ELR (cell line): Measurements from ENCODE around the gene STK4.

Experiments used
- DNase-seq: peaks from one replicate; pipeline ENCODE4 v3.0.0-alpha.2; 2015; ENCODE audit warnings: low read depth

The STK4 gene

DNA sequence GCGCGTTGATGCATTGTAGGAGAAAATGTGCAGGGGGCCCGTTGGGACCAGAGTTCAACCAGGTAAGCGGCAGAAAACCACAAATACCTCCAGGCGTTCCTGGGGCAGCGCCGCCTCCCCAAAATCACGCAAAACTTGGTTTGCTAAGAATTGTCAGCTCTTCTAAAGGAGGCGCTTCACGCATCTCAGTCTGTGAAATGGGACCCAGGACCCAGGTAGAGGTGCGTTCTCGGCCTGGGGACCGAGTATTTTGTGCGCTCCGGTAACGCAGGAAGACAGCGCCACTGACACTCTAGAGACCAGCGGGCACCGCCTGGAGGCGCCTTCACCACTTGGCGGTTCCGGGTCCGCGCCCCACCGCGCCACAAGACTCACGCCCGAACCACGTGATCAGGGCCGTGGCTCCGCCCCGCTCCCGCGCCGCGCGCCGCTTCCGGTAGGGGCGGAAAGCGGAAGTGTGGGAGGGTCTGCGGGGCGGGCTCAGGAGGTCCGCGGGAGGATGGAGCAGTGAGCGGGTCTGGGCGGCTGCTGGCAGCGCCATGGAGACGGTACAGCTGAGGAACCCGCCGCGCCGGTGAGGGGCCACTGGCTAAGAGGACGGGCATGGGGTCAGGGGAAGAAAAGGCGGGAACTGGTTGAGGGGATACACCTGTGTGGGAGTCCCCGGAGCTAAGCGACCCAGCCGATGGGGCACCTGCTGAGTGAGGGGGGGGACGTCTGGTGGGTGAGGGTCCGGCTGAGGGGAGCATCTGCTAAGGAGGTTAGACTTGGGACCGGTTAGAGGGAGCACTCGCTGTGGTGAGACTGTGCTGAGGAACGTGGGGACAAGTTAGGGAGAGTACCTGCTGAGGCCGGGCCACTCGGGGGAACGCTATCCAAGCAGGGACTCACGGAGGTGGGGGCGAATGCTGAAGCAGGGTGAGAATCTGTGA, at the start of gene STK4:
Gene STK4 (plus strand): TSS at position 483 of the 932 bp plus-strand sequence. CDS start 57 bp downstream, at position 540.
- DNase-seq, result peak; percentile 97

DNA sequence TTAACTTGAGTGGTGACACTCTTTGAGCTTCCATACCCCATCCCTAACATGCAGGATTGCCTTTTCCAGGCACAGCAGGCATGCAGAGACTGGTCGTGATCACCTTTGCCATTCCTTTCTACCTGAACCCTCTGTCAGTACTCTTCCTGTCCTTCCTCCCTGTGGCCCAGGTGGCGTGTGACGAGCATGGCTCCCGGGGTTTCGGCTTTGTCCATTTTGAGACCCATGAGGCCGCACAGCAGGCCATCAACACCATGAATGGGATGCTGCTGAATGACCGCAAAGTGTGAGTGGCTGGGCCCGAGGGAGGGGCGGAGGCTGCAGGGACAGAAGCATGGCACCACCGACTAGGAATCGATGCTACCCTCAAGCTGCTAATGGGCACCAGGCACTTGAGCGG, 49.7 kb upstream of the STK4 start:
- no peak for DNase-seq

DNA sequence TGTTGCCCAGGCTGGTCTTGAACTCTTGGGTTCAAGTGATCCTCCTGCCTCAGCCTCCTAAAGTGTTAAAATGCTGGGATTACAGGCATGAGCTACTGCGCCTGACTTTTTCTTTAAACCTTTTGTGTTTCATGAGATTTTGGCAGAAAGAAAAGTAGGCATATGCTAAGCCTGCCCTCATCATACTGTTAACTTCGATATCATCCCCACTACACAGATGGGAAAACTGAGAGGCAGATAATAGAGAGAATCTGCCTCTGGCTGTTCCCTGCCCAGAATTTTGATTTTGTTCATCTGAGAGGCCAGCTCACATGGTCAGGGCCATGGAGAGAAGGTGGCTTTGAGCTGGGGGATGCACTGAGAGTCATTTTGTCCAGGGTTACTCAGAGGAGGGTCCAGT, 48.9 kb upstream of the STK4 start:
- DNase-seq, result no peak

DNA sequence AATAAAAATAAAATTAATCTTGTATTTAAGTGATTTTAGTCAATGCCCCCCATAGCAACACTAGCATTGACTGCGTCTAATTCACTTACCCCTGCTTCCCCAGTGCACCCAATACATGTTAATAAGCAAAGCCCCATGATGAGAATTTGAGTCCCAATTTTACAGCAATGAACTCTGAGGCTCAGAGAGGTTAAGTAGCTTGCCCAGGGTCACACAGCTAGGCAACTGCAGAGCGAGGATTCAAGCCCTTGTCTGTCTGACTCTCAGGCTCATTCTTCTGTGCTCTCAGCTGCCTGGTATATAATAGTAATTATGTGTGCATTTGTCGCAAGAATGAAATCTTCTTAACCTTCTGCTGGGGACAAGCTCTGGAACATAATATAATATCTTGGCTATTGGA, 48.0 kb upstream of the STK4 start:
- DNase-seq, result no peak

DNA sequence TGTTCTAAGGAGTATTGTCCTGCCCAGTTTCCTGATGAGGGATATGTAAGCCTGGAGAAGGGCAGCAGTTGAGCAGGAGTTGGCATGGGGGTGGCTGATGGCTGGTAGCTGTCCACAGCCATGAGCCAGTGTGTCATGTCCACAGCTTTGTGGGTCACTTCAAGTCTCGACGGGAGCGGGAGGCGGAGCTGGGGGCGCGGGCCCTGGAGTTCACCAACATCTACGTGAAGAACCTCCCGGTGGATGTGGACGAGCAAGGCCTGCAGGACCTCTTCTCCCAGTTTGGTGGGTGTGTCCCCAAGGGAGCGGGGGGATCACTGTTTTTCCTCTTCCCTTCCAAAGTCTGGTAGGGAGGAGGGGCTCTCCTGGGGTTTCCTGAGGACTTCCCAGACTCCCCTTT, 47.6 kb upstream of the STK4 start:
- DNase-seq, result no peak

DNA sequence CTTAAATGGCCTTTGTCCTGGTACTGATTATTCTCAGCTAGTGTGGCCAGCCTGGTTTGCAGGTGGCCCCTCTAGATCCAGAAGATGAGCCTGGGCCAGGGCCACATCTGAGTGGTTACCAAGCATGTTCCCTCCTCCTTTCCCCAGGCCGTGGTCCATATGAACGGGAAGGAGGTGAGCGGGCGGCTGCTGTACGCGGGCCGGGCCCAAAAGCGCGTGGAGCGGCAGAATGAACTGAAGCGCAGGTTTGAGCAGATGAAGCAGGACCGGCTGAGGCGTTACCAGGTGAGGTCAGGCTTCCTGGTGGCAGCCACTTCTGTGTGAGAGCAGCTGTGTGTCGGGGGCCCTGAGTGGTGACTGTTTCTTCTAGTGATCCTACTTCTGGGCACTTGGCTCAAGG, 44.9 kb upstream of the STK4 start:
- DNase-seq, result no peak

DNA sequence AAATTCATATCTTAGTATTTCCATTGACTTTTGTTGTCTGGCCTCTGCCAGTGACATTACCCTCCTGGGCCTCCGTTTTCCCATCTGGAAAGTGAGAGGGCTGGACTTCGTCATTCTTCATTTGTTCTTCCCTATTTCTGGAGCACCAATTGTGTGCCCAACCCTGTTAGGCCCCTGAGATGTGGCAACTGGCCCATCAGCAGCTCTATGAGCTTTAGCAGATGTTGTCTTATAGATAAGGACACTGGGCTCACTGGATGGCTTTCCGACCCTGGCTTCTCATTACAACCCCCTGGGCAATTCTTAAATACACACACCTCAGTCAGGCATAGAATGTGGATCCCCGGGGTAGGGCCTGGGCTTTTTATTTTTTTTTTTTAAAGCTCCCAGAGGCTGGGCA, 41.8 kb upstream of the STK4 start:
- DNase-seq, result no peak

DNA sequence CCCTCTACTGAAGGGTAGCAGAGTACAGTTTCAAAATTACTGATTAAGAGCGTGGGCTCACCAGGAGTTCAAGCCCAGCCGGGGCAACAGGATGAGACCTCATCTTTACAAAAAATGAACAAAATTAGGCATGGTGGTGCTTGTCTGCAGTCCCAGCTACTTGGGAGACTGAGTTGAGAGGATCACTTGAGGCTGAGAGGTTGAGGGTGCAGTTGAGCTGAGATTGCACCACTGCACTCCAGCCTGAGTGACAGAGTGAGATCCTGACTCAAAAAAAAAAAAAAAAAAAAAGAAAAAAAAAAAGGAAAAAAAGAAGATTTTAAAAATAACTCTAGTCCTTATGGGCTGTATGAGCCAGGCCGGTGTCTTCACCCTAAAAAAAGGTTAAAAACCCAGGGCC, 37.7 kb upstream of the STK4 start:
- no peak for DNase-seq

DNA sequence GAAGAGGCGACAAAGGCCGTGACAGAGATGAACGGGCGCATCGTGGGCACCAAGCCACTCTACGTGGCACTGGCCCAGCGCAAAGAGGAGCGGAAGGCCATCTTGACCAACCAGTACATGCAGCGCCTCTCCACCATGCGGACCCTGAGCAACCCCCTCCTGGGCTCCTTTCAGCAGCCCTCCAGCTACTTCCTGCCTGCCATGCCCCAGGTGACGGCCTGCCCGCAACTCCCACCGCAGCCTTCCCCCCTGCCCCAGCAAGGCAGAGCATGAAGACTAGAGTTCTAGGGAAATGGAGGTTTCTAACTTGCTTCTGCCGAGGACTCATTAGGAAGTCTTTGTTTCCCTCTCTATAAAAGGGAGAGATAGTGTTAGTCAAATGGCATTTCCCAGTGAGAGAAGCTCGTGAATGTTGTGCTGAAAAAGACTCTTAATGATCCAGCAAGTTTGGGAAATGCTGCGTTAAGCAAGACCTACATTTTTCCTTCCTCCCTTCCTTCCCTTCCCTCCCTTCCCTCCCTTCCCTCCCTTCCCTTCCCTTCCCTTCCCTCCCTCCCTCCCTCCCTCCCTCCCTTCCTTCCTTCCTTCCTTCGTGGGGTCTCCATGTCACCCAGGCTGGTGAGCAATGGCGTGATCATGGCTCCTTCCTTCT, 35.7 kb upstream of the STK4 start:
- no peak for DNase-seq

DNA sequence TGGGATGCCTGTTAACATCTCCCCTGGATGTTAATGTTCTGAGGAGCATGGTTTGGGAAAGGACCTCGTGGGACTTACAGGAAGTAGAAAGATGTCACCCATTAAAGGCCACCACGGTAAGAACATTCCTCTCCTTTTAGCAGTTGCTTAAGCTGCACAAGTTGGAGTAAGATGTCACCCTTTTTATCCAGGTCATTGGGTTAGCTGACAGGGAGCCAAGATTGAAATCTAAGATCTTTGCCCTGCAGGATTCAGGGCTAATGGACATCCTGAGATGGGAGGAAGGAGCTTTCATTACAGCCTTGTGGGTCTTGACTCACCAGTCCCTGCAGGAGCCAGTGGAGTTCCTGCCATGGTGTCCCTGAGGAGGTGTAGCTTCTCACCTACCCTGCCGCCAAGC, 34.4 kb upstream of the STK4 start:
- no peak for DNase-seq

DNA sequence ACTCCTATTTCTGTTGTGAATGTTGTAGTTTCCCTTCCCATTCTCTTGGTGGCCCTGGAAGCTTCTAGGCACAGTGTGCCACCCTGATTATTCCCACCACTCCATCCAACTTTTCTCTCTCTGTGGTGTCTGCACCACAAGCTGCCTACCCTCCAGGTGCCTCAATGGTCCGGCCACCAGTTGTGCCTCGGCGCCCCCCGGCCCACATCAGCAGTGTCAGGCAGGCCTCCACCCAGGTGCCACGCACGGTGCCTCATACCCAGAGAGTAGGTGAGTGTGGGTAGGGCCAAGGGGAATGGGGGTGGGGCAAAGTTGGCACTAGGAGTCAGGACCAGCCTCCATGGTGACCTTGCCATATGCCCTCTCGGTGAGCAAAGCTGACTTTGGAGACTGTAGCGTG, 33.4 kb upstream of the STK4 start:
- no peak for DNase-seq

DNA sequence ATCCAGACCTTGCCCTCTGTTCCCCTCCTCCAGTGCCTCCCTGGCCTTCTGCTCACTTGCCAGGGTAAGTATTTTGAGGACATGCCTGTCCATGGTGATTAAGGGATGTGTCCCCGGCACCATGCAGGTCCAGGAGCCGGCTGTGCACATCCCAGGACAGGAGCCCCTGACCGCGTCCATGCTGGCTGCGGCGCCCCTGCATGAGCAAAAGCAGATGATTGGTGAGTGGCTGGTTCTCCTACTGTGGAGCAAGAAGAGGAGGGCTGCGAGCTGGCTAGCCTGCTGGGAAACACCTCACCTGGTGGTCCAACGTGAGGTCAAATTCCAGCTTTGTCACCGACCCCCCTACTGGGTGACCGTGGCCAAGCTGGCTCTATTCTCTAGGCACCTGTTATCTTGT, 29.8 kb upstream of the STK4 start:
- DNase-seq, result no peak

DNA sequence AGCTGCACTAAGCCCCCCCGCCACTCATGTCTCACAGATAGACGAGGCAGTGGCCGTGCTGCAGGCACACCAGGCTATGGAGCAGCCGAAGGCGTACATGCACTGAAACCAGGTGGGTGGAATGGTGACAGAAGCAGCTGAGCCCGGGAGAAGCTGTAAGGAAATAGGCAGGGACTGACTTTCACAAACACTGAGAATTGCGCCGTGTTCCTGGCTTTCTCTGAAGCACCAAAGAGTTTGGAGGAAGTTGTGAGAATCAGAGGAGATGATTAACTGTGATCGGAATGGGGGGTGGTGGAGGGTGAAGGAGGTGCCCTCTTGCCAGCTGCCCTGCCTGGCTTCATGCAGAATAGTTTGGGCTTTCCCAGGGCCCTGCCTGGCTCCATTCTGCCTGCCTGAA, 27.7 kb upstream of the STK4 start:
- peak; percentile 17 for DNase-seq

DNA sequence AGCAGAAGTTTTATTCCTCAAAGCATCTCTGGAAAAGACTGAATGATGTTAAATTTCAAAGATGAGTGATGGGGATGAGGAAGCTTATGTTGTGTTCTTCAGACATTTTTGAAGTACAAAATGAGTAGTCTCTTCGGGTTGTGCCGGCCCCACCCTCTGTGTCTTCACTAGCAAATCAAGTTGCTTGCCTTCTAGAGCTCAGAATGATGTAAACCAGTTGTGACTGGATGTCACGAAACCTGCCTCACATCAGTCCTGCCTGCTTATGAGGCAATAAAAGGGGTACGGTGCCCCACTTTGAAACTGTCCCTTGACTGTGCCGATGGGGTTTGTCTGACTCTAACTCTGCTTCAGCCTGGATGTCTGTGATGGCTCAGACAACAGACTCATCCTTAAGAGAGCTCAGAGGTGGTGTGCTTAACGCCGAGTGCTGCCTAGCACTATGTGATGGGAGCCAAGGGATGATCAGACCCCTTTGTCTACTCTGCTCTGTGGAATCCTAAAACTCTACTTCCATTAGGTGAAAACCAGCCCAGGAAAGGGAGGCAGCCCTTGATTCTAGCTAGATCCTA, 25.1 kb upstream of the STK4 start:
- DNase-seq, result no peak

DNA sequence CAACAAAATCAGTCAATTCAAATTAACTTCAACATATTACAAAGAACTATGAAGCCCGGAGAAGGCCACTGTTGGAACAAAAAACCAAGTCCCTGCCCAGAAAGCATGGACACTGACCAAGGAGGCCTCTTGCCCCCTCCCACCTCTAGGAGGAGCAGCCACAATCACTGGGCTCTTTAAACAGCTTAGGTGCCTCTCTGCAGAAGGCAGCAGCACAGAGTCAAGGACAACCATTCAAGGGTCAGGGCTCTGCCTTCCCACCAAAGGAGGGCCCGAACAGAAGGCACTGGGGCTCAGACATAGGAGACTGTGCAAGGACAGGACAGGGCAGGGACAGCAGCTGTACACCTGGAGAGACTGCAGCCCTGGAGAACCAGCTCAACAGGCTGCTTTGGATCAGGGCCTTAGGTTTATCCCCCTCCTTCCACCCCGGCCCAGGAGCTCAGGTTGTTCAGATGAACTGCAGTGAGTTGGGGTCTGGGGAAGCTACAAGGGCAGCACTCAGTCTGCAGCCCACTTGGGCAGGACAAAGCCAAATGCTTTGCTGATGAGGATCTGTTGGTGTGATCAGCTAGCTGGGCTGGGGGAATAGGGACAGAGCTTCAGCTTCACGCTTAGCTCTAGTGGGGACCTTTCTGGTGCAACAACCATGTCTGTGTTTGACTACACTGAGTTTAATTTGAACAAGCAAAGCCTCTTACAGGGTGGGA, 23.9 kb upstream of the STK4 start:
- peak; percentile 28 for DNase-seq

DNA sequence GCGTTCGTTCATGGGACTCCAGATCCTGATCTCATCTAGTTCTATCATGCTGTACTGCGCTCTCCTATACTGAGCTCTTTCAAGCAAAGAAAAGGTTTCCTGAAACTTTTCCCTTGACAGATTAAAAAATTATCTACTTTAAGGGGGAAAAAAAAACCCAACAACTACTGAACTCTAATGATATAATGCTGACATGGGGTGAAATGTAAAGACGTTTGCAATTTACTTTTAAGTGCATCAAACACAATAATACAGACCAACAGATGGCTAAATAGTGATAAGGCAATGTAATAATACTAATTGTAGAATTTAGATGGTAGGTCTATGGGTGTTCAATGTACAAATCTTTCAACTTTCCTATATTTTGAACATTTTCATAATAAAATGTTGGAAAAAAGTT, 22.5 kb upstream of the STK4 start:
- DNase-seq, result no peak

DNA sequence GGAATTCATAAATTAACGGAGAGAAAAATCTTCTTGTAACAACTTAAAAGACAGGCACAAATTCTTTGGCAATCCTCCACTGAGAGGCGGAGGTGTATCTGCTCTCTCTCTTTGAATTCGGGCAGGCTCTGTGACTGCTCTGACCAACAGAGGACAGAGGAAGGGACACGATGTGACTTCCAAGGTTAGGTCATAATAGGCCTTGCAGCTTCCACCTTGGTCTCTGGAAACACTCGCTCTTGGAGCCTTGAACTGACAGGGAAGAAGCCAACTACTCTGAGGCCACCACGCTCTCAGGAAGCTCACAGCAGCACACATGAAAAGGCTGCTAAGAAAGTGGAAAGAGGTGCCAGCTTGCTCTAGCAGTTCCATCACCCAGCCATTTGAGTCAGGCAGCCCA, 21.1 kb upstream of the STK4 start:
- DNase-seq, result no peak

DNA sequence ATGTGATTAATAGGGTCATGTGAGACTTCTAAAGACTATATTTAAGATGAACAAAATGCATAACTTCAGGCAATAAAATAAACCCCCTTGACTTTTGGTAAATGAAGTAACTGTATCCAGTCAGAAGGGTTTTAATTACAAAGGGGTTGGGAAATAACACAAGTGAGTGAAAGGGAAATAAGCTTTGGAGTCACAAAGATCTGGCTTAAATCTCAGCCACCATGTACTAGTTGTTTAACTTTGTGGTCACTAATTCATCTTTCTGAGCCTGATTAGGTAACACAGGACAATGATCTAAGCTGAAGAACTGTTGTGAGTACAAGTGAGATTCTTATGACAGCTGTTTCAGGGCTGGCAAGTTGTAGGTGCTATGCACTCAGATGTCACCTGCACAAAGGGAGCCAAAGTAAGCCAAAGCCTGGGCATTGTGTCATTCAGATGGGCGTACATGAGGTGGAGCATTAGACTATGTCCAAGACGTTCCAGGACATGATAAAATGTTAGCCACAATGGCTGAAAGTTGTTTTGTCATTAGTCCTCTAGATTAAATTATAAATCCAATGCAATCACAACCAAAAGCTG, 19.9 kb upstream of the STK4 start:
- DNase-seq, result no peak

DNA sequence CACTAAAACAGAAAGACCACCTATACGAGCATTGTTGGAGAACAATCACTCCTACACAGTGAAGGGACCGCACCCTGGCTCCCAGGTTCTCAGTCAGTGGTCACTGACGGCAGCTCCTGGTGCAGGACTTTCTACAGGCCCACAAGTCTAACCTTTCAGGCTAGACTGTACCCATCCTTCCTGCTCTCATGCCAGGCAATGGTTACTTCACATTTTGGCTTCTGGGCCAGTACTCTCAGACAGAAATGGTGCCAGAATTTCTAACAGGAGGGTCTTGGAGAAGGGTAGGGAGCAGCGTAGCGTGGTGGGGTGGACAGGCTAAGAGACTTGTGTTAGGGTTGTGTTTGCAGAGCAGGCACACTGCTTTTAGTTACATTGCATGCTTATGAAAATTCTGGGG, 18.2 kb upstream of the STK4 start:
- no peak for DNase-seq

DNA sequence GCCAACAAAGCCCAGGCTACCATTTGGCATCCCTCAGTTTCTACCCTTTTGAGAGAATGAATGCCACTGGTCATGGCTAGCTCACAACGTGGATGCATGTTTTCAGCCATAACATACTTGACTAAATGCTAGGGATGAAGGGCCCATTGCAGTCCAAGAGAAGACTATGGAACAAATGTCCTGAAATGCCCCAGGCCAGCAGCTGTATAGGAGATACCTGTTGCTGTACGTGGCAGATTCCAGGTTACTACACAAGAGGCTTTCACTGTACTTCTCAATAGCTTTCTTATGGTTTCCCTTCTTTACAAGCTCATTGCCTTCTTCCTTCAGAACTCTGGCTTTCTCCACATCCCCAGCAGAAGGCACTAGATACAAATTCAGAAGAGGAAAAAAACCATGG, 17.8 kb upstream of the STK4 start:
- no peak for DNase-seq

DNA sequence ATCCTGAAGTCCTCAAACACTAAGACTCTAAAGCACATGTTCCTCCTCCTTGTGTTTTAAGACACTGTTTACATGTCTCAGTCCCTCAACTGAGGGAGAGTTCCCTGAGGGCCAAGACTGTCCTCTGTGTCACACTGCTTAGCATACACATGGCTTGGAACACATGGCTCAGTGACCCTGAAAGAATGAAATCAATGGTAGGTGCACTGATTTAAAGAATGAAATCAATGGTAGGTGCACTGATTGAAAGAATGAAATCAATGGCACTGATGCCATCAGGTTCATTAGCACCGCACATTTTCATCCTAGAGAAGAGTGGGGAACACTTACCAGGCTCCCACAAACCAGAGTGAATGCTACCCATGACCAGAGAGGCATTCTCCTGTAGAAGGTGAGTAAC, 15.9 kb upstream of the STK4 start:
- DNase-seq, result no peak

DNA sequence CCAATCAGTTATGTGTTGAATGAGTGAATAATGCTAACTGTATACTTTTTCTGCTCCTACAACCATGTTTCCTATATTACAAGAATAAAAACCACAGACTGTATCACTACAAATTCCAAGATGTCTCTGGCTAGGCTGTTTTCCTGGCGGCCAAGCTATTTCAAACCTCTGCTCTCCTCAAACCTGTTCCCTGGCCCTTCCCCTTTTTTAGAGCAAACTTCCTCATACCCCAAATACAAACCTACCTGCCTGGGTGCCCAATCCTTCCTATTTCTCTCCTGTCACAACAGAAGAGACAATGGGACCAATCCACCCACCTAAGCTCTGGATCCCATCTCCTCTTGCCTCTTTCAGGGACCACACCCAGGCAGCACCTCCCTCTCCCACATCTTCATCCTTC, 13.6 kb upstream of the STK4 start:
- no peak for DNase-seq
